NCI-H1105 (cell line): ENCODE measurements around the gene FOXP1.

Source experiments
- DNase-seq: peaks from one replicate; lab custom pipeline; 2025; lab: John Stamatoyannopoulos, UW

The FOXP1 gene

DNA sequence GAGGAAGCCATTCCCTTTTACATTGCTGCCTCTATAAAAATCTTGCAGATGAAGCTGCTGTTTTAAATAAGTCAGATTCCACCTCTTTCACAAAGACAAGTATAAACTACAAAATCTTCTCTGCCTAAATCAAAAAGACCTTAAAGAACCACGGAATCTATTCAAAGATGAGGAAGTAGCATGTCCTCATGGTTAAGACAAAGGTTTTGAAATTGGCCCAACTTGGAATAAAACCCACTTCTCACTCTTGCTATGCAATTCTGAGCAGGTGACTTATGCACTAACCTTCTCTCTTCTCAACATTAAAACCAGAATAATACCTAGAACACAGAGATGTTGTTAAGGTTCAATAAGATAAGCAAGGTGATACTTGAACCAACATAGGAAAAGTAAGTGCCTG lies 97.6 kb downstream of the FOXP1 start:
- no peak for DNase-seq

DNA sequence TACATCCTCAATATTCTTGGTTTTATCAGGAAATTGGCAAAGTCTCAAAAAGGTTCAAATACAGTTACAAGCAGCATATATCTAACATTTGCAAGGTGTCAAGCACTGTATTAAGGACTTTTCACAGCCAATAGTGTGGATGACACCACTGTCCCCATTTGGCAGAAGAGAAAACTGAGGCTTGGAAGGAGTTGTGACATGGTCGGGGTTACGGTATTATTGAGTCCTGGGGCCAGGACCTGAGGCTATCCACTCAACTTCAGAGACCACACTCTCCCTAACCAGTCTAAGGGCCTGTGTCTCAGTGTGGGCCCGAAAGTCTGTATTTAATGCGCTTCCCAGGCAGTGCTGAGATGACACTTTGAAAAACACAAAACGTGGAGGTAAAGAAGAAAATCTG lies 99.1 kb downstream of the FOXP1 start:
- no peak for DNase-seq

DNA sequence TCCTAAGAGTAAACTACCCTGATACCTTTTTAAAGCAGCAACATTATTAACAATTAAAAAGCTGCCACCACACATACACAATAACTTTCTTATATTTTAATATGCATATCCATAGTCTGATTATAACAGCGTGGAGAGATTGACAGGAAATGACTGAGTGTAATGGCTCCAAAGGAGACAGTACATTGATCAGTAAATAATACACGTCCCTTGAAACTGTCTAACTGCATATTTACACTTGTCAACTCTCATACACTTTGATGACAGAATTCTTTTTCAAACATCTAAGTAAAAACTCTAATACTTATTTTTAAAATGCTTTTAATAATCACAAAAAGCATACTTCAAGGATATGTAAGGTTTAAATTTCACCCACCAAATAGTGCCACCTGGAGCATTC lies 99.5 kb downstream of the FOXP1 start:
- no peak for DNase-seq

DNA sequence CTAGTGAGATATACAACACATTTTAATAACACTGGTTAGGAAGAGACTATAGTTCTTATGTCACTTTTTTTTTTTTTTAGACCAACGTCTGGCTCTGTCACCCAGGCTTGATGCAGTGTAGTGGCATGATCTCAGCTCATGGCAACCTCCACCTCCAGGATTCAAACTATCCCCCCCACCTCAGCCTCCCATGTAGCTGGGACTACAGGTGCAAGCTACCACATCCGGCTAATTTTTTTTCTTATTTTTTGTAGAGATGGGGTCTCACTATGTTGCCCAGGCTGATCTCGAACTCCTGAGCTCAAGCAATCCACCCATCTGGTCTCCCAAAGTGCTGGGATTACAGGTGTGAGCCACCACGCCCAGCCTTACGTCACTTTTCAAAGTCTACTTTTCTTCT lies 100.8 kb downstream of the FOXP1 start:
- DNase-seq: no peak

GRCh38 chr3:71478568-71478967 lies 105.0 kb downstream of the FOXP1 start:
- no peak for DNase-seq

DNA sequence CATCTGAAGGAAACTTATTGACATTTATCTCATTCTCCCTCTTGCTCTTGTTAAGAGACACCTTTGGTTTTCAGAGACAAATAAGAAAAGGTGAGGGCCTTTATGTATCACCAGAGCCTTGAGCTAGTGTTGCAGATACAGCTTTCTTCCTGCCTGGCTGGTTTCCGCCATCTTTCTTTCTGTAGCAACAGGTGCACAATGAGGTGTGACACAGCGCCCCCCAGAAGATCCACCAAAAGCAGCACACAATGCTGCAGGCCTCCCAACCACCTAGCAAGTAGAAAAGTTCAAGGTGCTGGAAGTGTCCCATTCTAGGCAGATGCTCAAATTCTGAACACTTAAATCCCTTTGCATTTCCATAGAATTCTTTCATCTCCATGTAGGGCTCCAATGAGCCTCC lies 106.6 kb downstream of the FOXP1 start:
- DNase-seq: no peak

DNA sequence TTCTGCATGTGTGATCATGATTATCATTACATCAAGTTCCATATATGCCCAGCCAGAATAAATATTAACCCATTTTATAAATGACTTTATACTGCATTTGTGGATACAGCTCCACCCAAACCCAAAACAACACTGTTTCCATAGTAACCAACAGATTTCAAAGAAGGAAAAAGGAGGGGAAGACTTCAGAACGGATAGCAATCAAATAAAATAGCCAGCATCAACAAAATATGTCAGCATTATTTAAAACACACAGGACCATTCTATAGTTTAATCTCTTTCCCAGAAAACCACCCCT lies 114.4 kb downstream of the FOXP1 start:
- no peak for DNase-seq

- no peak for DNase-seq
Observed at GRCh38 chr3:71468311-71469137, 115.0 kb downstream of the FOXP1 start.

DNA sequence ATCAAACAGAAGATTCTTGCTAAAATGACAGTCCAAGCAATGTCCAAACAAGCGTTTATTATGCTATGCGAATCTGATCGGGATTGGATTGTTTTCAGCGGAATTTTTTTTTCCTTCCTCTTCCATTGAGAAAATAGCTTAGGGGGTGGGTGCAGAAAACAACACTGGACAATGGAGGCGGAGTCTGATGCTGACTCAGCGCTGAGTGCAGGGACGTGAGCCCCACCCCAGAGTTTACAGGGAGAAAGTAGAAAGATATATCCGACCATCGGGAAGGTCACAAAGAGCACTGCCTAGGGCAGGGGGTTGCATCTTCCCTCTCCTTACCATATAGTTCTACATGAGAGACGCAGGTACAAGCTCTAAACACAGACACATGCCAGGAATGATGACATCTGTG lies 117.0 kb downstream of the FOXP1 start:
- DNase-seq: no peak

DNA sequence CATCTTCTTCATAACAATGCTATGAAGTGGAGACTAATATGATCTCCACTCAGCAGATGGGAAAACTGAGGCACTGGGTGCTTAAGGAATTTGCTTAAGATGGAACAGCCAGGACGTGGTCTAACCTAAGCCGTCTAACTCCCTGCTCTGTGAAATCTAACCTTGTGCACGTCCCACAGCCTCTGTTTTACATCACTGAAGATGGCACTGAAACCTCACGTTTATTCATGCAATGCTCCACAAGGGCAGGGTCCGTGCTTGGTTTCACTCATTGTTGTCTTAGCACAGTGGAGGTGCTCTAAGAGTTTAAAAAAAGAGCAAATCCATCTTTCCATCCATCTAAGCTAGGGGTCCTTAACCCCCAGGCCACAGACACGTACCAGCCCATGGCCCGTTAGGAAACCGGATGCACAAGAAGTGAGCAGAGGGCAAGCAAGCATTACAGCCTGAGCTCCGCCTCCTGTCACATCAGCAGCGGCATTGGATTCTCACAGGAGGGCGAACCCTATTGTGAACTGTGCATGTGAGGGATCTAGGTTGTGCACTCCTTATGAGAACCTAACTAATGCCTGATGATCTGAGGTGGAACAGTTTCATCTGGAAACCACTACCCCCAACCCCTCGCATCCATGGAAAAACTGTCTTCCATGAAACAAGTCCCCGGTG lies 118.0 kb downstream of the FOXP1 start:
- DNase-seq: no peak

- DNase-seq: no peak
Observed at GRCh38 chr3:71464613-71465012, 118.9 kb downstream of the FOXP1 start.

DNA sequence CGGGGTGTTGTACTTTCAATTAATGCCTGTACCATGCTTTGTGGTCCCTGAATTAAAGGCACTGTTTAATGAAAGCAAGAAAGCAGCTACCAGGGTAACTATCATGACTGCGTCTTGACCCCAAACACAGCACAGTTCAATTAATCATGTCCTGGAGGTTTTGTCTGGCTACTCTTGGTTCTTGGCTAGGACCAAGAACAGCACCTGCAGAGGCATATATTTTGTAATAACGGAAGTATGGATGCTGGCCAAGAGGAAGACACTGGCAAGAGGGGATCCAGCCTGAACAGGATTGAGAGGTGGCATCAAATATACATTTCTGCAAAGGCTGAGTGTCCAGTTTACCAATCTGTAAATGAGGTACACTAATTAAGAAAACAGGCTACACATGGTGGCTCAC lies 119.9 kb downstream of the FOXP1 start:
- DNase-seq: no peak

- no peak for DNase-seq
Observed at GRCh38 chr3:71462586-71462985, 120.9 kb downstream of the FOXP1 start.

GRCh38 chr3:71461749-71462483 lies 121.6 kb downstream of the FOXP1 start:
- no peak for DNase-seq

DNA sequence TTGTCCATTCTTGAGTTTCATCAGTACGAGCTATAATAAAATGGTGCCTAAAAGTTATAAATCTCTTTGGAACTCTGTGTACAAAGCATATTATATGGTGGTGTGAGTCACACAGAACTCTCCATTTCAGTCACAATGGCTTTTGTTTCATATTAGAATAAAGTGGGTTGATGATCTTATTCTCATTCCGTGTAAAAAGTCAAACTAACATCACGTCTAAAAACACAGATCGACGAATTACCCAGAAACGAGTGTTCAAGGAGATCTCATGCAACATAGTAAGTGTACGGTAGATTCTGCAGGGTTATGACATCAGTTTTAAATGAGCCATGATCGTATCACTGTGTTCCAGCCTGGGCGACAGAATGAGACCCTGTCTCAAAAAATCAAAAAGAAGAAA lies 122.4 kb downstream of the FOXP1 start:
- no peak for DNase-seq

DNA sequence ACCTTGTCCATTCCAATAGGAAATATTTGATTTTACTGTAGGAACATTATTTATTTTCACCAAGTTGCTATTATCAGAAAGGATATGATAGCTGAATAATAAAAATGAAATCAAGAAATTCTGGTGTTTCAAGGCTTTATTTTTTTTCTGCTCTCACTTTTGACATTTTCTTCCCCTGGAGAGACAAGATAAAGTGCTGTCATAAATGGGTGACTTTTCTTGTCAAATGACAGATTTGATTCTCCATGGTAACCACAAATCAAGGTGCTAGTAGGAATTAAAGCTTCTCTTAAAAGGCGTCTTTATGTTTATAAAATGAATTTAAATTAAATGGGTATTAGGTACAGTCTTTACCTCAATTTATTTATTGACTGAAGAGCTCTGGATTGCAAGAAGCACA lies 124.6 kb downstream of the FOXP1 start:
- no peak for DNase-seq

DNA sequence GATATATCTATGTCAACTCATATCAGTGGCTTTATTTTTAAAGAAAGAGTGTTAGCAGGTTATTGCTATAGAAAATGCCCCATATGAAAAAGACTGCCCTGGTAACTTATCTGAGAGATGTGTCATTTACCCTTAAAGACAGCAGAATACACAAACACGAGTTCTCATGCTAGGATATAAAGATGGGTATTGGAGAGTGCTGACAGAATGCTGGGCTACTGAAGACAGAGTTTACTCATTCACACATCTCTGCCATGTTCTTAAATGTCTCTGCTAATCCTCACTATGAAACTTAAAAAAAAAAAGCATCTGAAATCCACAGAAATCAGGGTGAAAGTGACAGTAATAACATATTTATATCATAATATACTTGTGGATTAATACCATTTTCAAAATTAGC lies 126.7 kb downstream of the FOXP1 start:
- DNase-seq: no peak

- no peak for DNase-seq
Observed at GRCh38 chr3:71456156-71456555, 127.4 kb downstream of the FOXP1 start.

DNA sequence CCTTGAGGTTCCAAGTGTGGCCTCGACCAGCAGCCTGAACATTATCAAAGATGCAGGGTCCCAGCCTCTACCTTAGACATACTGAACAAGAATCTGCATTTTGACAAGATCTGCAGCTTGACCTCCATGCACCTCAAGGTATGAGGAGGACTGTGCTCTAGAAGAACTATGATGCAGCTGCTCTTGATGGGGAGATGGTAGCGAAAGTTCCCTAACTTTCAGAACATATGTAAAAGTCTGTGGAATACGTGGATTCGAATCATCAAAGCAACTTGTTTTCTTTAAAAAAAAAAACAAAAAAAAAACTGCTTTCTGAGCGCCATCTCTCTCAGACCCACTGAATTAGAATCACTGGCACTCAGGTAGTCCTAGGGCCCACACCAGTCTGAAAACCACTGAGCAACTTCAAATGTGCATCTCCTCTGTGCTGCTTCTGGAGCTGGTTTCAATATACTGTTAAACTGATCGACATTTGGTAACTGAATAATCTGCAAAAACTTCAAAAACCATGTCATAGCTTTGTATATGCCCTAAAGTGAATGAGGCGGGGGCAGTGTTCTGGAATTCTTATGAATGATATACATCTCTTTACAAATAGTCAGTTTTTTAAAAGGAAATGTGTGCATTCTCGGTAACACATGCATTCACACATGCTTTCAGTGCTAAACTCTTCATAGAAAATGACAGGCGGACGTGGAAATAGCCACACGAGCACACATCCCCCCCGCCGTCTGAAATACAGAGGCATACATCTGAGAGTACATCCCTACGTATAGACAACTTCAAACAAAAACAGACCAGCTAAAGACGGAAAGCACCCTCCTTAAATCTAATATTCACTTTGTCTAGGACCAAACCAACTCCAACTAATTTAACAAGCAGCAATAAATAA lies 128.8 kb downstream of the FOXP1 start:
- DNase-seq: no peak

- no peak for DNase-seq
Observed at GRCh38 chr3:71453822-71454511, 129.6 kb downstream of the FOXP1 start.

DNA sequence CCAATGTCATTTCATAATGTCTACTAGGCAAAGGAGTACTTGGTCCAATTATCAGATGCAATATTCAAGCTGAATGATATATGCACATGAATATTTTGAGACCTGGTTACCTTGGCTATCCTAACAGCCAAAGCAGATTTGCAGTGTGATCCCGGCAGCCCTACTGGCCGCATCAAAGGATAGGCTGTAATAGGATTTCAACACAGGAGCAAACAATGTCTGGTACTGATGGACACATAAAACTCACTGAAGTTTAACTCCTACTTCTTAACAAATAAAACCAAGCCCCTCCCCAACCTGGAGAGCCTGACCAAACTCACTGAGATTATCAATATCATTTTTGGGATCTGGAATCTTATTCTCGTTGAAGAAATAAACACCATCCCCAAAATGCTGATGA lies 130.2 kb downstream of the FOXP1 start:
- no peak for DNase-seq

GRCh38 chr3:71451812-71452211 lies 131.7 kb downstream of the FOXP1 start:
- DNase-seq: no peak
